Activated naive CD8-positive, alpha-beta T cell treated with anti-CD3 and anti-CD28 coated beads, Interleukin-2, amount 50 U/mL, for 16 hours (primary cell): ENCODE measurements around the gene HPS4.

Experiments
- DNase-seq: peaks from one replicate; pipeline ENCODE4 v3.0.0-alpha.2; 2020; ENCODE audit warnings: low read depth, low spot score

Gene HPS4

DNA sequence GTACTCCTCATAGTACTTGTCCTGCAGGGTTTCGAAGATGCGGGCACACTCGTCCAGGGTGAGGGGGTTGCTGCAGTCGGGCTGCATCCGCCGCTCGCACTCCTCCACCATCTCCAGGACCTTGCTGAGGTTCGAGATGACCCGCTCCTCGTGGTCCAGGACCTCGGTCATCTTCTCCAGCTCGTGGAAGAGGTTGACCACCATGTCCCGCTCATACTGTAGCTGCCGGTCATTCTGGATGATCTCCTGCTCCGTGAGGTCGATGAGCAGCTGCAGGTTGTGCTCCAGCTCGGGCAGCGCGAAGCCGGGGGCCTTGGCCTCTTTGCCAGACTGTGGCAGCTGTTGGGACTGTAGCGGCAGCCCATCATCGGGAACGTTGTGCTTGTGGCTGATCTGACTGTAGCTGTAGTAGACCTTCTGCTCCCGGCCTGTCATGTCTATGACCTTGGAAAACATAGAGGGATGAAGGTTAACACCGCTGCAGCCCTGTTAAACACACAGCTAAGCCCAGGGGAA is 15.7 kb upstream of the HPS4 start:
- DNase-seq, result no peak

DNA sequence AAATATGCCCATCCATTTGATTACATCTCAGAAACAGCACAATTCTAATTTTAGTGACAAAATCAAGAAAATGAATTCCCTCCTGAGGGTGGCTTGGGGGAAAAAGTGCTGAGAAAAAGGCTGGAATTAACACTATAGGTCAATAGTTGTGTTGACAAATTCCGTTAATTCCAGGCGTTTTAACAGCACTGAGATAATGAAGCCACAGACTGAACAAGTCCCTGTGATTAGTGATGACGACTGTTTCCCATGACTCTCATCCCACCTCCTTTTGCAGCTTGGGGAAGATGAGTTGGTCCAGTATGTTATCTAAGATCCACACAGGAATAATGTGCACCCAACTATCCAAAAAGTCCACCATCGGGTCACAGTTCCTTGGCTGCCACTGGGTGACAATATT is 12.9 kb upstream of the HPS4 start:
- no peak for DNase-seq

DNA sequence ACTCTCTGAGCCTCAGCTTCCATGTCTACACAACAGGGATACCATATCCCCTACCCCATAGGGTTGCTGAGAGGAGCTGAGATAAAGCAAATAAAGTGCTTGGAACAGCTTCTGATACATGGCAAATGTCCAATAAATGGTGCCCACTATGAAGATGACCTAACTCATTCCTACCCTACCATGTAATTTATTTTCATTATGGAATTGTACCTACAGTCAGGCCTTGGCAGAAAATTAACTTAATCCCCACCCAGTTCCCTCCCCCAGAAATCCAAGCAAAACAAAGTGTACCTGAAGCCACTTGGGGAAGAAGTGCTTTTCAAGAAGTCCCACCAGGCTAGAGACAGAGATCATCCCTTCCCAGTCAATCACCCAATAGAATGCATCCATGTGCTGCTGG is 10.9 kb upstream of the HPS4 start:
- DNase-seq, result no peak

DNA sequence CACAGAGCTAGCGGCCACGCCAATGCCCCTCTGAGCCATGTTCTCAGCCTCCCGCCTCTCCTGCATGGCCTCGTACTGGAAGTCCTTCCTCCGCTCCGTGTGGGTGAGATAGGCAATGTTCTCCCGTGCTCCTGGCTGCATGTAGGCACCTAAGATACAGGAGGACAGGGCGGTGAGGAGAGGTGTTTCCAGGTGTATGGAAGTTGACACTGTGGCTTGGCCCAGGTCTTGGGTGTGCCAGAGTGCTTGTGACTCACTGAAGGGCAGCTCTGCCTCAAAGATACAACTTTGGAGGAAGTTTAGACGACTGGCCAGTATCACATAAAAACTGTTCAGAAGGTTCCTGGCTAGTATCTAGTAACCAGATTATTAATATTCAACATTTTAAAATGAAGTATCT is 8.6 kb upstream of the HPS4 start:
- DNase-seq, result no peak

DNA sequence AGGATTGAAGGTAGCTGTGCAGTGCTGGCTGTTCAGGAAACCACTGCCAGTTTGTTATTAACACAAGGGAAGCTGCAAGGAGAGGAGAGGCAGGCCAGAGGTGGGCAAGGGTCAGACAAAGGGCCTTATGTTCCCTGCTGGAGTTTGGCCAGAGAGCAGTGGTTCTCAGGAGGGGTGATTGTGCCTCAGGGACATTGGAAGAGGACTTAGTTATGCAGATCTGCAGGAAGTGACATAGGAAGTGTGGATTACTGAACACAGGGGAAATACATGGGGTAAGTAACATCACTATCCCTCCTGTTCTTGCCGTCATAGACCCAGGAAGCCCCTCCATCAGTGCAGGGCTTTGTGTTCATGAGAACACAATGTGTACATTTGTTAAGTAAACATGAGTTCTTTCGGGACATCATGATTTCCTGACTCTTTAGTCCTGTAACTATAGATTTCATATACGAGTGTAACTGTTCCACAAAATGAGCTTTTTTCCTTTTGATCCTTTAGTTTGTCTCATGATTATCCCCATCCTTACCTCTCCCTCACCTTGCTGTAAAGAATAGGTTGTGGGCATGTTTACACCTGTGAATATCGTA is 6.0 kb upstream of the HPS4 start:
- DNase-seq, result no peak

DNA sequence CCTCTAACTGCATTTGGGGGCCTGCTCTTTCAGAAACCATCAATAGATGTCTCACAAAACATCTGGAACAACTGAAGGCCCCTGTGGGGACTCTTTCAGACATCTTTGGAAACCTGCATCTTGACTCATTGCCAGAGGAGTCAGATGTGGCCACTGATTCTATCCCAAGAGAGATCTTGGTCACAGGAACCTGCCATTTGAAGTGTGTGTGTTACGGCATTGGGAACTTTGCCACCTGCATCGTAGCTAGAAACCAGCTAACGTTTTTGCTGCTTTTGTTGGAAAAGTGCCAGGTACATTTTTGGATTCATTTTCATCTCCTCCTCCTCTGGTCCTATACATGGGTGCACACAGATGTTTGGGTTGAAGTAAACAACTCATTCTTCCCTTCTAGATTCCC is 4.4 kb upstream of the HPS4 start:
- no peak for DNase-seq

DNA sequence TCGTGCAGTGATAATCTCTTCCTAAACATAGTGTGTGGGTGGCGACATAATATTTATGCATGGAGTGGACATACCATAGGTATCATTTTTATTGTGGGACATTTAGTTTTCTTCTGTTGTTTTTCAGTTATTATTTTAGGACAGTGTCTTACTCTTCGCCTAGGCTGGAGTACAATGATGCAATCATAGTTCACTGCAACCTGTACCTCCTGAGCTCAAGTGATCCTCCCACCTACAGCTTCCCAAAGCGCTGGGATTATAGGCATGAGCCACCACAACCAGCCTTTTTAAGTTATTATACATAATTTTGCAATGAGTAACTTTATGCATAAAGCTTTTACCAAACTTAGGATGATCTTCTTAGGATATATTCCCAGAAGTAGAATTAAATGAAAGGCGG is 2.8 kb upstream of the HPS4 start:
- DNase-seq, result no peak

DNA sequence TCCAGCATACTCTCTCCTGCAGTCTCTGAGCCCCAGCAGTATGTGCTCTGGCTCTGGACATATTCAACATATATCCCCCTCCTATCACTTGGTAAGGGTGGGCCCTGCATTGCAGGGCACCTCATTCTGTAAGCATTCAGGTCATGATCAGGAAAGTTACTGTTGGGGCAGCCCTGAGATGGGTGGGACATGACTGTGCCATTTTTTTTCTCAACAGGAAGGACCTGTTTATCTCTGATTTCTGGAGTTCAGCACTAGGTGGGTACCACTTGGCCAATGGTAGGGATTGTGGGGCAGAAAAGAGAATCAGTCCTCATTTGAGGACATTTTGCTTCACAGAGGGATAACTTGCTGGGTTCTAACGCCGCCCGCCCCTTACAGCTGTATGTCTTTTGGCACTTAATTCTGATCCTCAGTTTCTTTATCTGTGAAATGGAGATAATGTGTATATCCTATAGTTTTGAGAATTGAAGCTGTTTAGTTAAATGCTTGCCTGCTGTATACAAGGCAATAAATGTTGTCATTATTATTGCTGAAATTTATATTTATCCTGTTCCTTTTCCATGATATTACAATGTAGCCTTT is 2.3 kb upstream of the HPS4 start:
- no peak for DNase-seq

DNA sequence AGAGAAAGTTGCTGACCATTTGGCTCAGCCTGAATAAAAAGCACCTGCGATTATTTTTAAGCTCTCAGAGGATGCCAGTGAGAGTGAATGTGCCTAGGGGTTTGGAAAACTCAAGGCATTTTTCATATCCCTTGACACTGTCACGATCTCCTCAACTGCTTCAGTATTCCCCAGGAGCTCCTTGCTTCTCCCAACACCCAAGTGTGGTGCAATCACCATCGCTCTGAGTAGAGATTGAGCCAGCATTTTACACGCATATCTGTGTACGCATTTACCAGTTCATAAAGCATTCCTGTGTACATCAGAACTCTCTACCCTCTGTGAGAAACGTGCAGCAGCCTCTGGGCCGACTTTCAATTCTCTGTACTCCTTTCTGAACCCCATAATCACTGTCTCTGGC is 1.4 kb upstream of the HPS4 start:
- DNase-seq, result no peak

DNA sequence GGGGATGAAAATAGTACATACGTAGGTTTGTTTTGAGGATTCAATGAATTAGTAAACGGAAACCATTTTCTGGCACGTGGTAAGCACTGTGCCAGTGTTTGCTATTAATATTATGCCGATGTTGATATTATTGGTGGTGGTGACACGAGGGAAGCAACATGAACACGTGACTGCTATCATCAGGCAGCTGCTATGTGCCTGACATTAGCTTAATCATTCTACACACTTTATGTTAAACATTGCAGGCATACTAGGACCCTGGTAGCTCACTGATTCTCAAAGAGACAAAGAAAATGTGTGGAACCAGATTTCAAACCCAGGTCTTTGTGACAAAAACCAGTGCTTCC is 750 bp upstream of the HPS4 start:
- DNase-seq, result no peak

DNA sequence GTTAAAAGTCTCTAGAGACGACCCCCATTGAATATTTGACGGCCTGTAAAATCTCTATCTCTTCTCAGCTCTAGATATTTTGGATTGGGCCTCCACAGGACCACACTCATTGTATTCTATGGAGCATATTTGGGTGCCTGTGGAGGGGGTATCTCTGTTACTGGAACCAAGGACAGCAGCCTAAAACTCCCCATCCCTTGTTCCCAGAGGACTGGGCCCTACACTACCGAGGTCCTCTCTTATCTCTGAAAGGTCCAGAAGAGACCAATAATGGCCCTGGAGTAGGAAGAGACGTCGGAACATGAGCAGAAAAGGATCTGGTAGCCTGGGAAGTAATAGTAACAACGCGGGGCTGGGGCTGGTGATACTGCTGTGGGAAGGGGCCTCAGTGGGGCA is 542 bp downstream of the HPS4 start:
- DNase-seq, result no peak

DNA sequence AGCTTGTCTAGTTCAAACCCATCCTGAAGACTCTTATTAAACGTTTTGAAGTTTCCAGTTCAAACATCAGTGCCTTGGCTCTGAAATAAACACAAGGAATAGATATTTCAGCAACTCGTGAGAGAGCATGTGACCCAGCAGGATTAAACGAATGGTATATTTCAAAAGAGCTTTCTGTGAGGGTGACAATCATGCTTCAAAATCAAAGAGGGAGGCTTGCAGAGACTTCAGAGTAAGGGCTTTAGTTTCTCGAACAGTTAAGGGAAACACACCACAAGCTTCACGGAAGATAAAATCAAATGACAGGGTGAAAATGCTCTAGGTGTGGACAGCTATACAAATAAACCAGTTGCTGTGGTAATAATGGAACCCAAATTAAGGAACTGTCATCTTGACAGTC is 1.4 kb downstream of the HPS4 start:
- no peak for DNase-seq

DNA sequence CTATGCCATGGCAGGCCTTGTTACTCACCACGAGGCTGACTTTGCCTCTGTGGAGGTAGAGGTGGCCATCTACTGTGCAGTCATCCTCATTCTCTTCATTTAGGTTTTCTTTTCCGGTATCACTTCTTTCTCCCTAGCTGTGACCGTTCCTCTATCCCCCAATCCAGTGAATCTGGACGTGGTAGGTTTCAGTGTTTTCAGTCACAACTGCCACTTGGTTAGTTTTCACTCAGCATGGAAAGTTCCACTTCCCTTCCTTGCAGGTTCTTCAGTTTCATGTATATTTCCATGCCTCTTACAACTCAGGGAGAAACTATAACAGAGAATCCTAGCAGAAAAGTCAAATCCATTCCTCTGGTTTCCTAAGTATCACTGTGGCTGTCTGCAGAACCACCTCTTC is 1.9 kb downstream of the HPS4 start:
- DNase-seq, result no peak

DNA sequence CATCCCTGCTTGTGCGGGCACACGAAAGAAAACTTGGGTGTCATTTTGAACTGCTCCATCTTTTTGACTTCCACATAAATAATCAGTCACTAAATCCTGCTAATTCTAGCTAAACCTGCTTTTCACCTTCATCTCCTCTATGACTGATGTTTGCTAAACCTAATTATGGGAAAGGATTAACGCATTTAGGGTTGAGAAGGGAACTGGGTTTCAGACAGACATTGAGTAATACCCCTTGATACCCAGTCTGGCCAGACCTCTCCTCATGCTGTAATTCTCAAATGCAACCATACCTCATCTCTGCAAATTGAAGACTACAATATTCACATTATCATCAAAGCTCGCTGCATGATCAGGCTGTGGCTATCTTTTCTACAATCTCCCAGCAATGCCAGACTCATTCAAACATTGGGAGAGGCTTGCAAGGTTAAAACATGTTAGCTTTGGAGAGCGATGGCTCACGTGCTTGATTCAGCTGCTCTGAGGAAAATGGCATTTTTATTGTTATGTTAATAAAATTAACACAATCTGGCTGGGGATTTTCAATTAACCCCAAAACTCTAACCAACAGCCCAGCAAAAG is 2.4 kb downstream of the HPS4 start:
- DNase-seq, result no peak

DNA sequence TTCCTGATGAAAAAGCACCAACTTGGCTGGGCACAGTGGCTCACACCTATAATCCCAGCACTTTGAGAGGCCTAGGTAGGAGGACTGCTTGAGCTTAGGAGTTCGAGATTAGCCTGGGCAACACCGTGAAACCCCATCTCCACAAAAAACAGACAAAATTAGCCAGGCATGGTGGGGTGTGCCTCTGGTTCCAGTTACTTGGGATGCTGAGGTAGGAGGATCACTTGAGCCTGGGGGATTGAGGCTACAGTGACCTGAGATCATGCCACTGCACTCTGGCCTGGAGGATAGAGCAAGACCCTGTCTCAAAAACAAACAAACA is 3.0 kb downstream of the HPS4 start:
- DNase-seq, result no peak

DNA sequence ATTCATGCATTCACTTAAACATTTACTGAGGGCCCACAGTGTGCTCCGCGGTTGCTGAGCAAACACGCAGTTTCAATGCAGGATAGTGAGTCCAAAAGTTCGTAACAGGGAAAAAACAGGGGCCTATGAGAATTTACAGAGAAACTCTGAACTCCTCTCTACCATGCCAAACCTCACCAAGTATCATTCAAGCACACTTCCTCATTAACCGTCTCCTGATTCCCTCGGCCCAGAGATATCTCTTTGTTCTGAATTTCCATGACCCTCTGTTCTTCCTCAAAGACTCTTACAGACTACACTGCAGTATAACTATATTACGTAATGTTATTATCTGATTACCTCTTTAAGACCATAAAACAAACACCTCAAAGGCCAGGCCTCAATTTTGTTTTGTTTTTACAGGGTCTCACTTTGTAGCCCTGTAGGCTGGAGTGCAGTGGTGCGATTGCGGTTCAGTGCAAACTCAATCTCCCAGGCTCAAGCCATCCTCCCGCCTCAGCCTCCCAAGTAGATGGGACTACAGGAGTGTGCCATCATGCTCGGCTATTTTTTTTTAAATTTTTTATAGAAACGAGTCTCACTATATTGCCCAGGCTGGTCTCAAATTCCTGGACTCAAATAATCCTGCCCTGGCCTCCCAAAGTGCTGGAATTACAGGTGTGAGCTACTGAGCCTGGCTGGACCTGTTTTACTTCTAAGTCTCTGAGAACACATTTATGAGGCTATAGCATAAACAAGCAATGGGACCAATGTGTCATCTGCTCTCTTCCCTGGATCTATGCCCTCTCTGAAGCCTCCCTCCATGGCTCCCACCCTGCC is 3.6 kb downstream of the HPS4 start:
- DNase-seq, result no peak

DNA sequence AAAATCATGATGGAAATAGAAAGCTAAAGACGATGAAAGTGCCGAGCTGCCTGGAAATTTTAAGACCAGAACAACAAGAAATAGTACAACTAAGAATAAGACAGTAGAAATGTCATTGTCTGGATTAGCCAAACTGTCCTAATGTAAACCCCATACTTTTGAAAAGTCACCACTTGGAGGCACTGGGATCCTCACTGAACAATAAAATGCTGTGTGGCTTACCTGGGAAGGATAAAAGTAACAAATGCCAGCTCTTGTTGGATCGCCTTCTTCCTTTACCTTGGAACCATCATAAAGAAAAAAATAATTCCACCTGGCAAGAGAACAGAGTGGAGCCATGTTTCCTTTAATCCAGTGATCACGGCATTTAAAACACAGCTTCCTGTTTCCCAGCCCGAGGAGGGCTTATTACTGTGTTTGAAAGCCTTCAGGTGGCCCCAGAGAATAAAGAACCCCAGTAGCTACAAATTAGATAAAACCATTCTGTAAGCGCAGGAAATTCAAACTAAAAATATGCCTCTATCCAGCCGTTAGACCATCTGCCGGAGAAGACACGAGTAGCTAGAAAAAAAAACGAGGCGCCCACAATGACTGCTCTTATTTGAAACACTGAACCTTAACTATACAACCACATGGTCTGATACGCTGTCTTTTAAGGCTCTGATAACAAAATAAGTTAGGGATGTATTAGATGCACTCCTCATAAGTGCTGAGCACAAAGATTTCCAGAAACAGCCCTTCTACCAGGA is 4.4 kb downstream of the HPS4 start:
- no peak for DNase-seq

DNA sequence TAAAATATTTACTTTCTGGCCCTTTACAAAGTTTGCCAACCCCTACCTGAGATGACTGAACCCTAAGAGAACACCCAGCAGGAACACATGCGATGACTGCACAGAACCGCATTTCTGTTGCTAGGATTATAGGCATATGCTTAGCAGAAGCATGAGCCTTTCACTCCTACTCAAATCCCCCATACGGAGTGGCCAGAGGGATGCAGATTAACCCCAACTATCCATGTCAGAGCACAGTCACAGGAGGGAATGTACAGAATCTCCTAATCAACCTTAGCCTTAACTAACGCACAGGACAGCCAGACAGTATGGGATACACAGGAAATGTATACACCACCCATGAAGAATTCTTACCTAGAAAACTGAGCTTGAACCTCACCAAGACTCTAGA is 6.2 kb downstream of the HPS4 start:
- DNase-seq, result no peak

DNA sequence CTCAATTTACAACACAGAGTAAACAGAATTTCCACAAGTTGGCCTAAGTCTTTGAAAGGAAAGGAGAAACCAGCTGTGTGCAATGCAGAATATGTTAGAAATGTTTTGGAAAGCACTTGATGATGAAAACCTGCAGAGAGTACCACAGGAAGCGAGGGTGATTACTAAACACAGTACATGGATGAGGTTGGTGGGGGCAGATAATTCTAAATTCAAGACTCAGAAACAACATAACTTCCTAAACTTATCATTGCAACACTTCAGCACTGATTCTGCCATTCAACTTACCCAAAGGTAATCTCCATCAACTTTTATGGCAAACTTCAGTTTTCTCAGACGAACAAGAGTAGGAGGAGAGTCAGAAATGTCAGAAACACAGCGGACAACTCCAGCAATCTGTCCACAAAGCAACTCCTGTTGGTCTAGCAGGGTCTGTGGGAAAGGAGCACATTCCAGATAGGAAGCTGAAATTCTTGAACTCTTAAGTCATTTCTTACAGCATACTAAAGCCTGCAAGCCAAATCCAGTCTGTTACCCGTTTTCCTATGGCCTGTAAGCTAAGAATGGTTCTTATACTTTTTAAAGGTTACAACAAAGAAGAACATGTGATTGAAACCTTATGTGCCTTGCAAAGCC is 6.8 kb downstream of the HPS4 start:
- no peak for DNase-seq

DNA sequence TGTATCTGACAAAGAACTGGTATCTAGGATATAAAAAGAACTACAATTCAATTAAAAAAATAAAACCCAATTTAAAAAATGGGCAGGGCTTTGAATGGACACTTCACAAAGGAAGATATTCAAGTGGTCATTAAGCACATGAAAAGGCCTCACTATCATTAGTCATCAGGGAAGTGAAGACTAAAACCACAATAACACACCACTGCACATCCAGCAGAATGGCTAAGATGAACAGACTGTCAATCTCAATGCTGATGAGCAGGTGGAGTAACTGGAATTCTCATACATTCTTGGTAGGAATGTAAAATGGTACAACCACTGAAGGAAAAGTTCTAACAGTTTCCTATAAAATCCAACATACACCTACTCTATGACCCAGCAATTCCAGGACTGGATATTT is 8.9 kb downstream of the HPS4 start:
- no peak for DNase-seq

DNA sequence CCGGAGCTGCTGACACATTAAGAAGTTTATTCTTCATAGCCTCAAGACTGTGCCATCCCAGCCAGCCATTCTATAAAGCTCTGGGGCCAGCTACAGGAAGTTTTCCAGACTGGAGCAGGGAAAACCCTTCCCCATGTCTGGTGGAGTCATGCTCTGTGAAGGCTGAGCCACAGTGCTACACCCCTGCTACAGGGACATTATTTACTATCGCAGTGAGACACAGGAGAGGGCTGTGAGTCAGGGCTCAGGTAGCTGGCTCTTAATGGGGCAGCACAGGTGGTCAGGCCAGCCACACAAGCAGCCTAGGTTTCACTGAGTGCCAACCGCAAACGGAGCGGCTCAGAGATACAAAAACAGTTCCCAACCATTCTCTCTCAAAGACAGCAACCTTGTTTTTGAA is 12.1 kb downstream of the HPS4 start:
- no peak for DNase-seq

DNA sequence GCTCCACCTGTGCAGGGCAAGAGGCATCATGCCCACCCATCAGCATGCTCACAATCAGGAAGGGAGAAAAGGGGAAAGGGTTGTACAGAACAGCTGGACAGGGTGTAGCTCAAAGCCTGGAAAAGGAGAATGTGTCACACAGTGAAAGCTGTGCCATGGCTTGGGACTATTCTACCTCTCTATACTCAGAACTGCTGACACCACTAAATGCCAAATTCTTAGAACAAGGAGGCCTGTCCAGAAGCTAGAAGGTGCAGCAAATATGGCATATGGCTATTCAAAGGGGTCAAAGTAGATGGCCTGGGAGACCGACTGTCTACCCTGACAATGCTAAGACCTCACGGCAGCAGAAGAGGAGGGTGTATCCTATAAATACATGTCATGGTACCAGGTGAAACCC is 12.8 kb downstream of the HPS4 start:
- no peak for DNase-seq
